CD4-positive, CD25-positive, alpha-beta regulatory T cell (primary cell): ENCODE measurements around the gene CFAP97D2. TPM values are rescaled to one million over a fixed set of nuclear protein-coding genes. Genes with fewer than 3 reads are reported as not detected.

Experiments
- ATAC-seq, 2 donors: fragments of 150-1000 bp; cut with Tn5 transposase; one replicate each; pipeline ENCODE4 v1.10.0; 2021; ENCODE audit warnings: low read depth in 2 of 2, moderate number of reproducible peaks in 2 of 2, moderate library complexity in 1 of 2
- DNase-seq, 3 donors: peaks; one replicate each; pipeline versions ENCODE4 v3.0.0 to v3.0.0-alpha.2; 2012 to 2022; ENCODE audit warnings: mixed read lengths in 1 of 3
- H3K27ac ChIP-seq: one replicate; pipeline ENCODE4 v1.7.0; 2013; ENCODE audit warnings: mild to moderate bottlenecking, low read length; ENCODE audit not compliant: insufficient read depth, poor library complexity, severe bottlenecking
- H3K27me3 ChIP-seq: one replicate; pipeline ENCODE4 v1.7.0; 2013; ENCODE audit warnings: low read length; ENCODE audit not compliant: control insufficient read depth, insufficient read depth
- H3K36me3 ChIP-seq: one replicate; pipeline ENCODE4 v1.7.0; 2013; ENCODE audit warnings: mild to moderate bottlenecking, low read length, moderate library complexity; ENCODE audit not compliant: control insufficient read depth, insufficient read depth
- H3K4me1 ChIP-seq: 2 replicates; pipeline ENCODE4 v1.7.0; 2013; ENCODE audit warnings: mild to moderate bottlenecking, low read length; ENCODE audit not compliant: insufficient read depth, control insufficient read depth, poor library complexity, severe bottlenecking
- H3K4me3 ChIP-seq: one replicate; pipeline ENCODE4 v1.7.0; 2013; ENCODE audit warnings: low read depth, mild to moderate bottlenecking, low read length, moderate library complexity
- H3K9me3 ChIP-seq, 2 experiments: 1 replicate in 1 of 2; 2 replicates in 1 of 2; pipeline ENCODE4 v1.7.0; 2013; ENCODE audit warnings: low read length in 2 of 2, mild to moderate bottlenecking in 1 of 2, moderate library complexity in 1 of 2; ENCODE audit not compliant: control insufficient read depth in 2 of 2
- H3K27ac Mint-ChIP-seq, 3 donors: one replicate each; pipeline ENCODE4 v1.8.0; 2020 to 2022; ENCODE audit warnings: mild to moderate bottlenecking in 3 of 3, mixed read lengths in 3 of 3, moderate library complexity in 2 of 3
- H3K27me3 Mint-ChIP-seq: one replicate; pipeline ENCODE4 v1.8.0; 2022; ENCODE audit warnings: mild to moderate bottlenecking, mixed read lengths
- H3K36me3 Mint-ChIP-seq: one replicate; pipeline ENCODE4 v1.8.0; 2020; ENCODE audit warnings: mixed read lengths
- H3K4me1 Mint-ChIP-seq, 4 donors: one replicate each; pipeline ENCODE4 v1.8.0; 2020 to 2022; ENCODE audit warnings: mixed read lengths in 4 of 4, mild to moderate bottlenecking in 1 of 4
- H3K4me3 Mint-ChIP-seq, 4 donors: one replicate each; pipeline ENCODE4 v1.8.0; 2020 to 2022; ENCODE audit warnings: mild to moderate bottlenecking in 4 of 4, mixed read lengths in 4 of 4, moderate library complexity in 3 of 4
- H3K9me3 Mint-ChIP-seq, 7 donors: one replicate each; pipeline ENCODE4 v1.8.0; 2020 to 2022; ENCODE audit warnings: mixed read lengths in 7 of 7, mild to moderate bottlenecking in 3 of 7, moderate library complexity in 2 of 7
- polyA plus RNA-seq, 4 donors: library from polyadenylated mRNA; unstranded; fragments of 300-500 nt; fragmentation: Illumina TruSeq; gene quantifications; one replicate each; pipeline ENCODE4 v1.2.3, GENCODE V29; 2021
- total RNA-seq: library from RNA; stranded (reverse); gene quantifications from one replicate; pipeline ENCODE4 v1.2.3, GENCODE V29; 2022

Gene CFAP97D2
- total and polyA plus RNA-seq, 5 donors from 2014 or later, result 0.22 to 0.86 TPM; not detected in 3

- Mint-ChIP-seq H3K4me1 (peaks cover 12 to 54% (median 37%) of the 10 kb centered on the region in 4 donors), H3K4me3 (peak overlapping the region in 3 of 4 donors; percentile 11 to 63 (median 32)), H3K36me3 (no peaks in the 10 kb centered on the region), H3K9me3 (no peaks in the 10 kb centered on the region), H3K27ac (peak overlapping the region; percentile 81 to 90 (median 84)), H3K27me3 (peaks cover 43% of the 10 kb centered on the region)
- Histone ChIP-seq H3K27me3 (peaks cover 5% of the 10 kb centered on the region), H3K27ac (no peak overlapping the region), H3K4me1 (peaks cover 33% of the 10 kb centered on the region), H3K9me3 (no peaks in the 10 kb centered on the region), H3K4me3 (peak overlapping the region; percentile 60), H3K36me3 (no peaks in the 10 kb centered on the region)
- ATAC-seq (peak in 1 of 2 donors; percentile 30), DNase-seq (peak in 2 of 3 donors; percentile 37)
Measured at GRCh38 chr13:114226088-114226487, 47.0 kb downstream of the CFAP97D2 start.

DNA sequence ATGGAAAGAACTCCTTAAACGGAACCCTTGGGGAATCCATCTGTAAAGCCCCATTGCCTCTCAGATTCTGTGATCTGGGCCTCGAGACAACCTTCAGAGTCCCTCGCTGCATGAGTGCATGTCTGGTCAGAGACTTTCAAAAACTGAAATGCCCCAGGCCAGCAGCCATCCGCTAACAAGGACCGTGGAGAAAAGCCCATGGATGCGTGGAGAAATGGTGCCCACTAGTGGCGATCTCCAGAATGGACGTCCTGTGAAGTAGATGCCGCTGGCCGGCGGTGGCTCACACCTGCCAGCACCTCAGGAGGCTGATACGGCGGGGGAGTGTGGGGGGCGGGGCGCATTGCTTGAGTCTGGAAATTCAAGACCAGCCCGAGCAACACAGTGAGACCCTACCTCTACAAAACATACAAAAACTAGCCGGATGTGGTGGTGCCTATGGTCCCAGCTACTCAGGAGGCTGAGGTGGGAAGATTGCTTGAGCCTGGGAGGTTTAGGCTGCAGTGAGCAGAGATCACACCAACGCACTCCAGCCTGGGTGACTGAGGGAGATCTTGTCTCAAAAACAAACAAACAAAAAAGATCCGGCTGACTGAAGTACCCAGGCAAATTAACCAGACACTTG lies 47.8 kb downstream of the CFAP97D2 start:
- peak overlapping the region; percentile 60 for H3K4me3 ChIP-seq
- Mint-ChIP-seq H3K27ac (peak overlapping the region; percentile 81 to 90 (median 84)), H3K4me3 (peak overlapping the region; percentile 11 to 88 (median 67)), H3K9me3 (no peaks in the 10 kb centered on the region), H3K4me1 (peaks cover 12 to 47% (median 30%) of the 10 kb centered on the region in 4 donors), H3K27me3 (peaks cover 43% of the 10 kb centered on the region), H3K36me3 (no peaks in the 10 kb centered on the region)
- no peaks in the 10 kb centered on the region for H3K9me3 ChIP-seq
- H3K36me3 ChIP-seq, result no peaks in the 10 kb centered on the region
- no peak overlapping the region for H3K27ac ChIP-seq
- DNase-seq (peak; percentile 74 to 88 (median 79)), ATAC-seq (peak; percentile 82 to 86)
- H3K27me3 ChIP-seq, result peaks cover 5% of the 10 kb centered on the region
- peaks cover 30% of the 10 kb centered on the region for H3K4me1 ChIP-seq

DNA sequence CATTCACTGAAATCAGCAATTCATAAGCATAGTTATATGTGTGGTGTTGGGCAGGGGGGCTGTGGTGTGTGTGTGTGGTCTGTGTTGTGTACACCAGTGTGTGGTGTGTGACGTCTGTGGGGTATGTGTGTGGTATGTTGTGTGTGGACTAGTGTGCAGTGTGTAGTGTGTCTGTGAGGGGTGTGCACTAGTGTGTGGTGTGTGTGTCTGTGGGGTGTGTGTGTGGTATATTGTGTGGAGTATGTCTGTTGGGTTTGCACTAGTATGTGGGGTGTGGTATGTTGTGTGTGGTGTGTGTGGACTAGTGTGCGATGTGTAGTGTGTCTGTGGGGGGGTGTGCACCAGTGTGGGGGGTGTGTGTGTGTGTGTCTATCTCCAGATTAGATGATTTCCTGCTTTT lies 48.5 kb downstream of the CFAP97D2 start:
- Mint-ChIP-seq H3K9me3 (no peaks in the 10 kb centered on the region), H3K27me3 (peaks cover 44% of the 10 kb centered on the region), H3K4me3 (peak overlapping the region in 1 of 4 donors; percentile 11), H3K36me3 (no peaks in the 10 kb centered on the region), H3K4me1 (peaks cover 12 to 40% (median 25%) of the 10 kb centered on the region in 4 donors), H3K27ac (peak overlapping the region in 2 of 3 donors; percentile 45 to 81)
- no peak for DNase-seq
- no peak overlapping the region for H3K27ac ChIP-seq
- no peaks in the 10 kb centered on the region for H3K9me3 ChIP-seq
- H3K27me3 ChIP-seq, result peaks cover 5% of the 10 kb centered on the region
- no peaks in the 10 kb centered on the region for H3K36me3 ChIP-seq
- peaks cover 30% of the 10 kb centered on the region for H3K4me1 ChIP-seq
- no peak overlapping the region for H3K4me3 ChIP-seq
- ATAC-seq, result no peak

GRCh38 chr13:114228176-114228575 lies 49.1 kb downstream of the CFAP97D2 start:
- Mint-ChIP-seq H3K27ac (no peak overlapping the region), H3K4me1 (peaks cover 12 to 35% (median 23%) of the 10 kb centered on the region in 4 donors), H3K36me3 (no peaks in the 10 kb centered on the region), H3K4me3 (no peak overlapping the region), H3K27me3 (peaks cover 46% of the 10 kb centered on the region), H3K9me3 (no peaks in the 10 kb centered on the region)
- H3K27ac ChIP-seq, result no peak overlapping the region
- ATAC-seq (no peak), DNase-seq (no peak)
- H3K4me1 ChIP-seq, result peaks cover 30% of the 10 kb centered on the region
- H3K4me3 ChIP-seq, result no peak overlapping the region
- no peaks in the 10 kb centered on the region for H3K36me3 ChIP-seq
- peaks cover 5% of the 10 kb centered on the region for H3K27me3 ChIP-seq
- H3K9me3 ChIP-seq, result no peaks in the 10 kb centered on the region

- H3K4me1 ChIP-seq, result peaks cover 29% of the 10 kb centered on the region
- DNase-seq, result no peak
- no peak overlapping the region for H3K4me3 ChIP-seq
- ATAC-seq, result no peak
- H3K27me3 Mint-ChIP-seq, result peaks cover 46% of the 10 kb centered on the region
- H3K9me3 ChIP-seq, result no peaks in the 10 kb centered on the region
- no peaks in the 10 kb centered on the region for H3K36me3 Mint-ChIP-seq
- H3K27me3 ChIP-seq, result peaks cover 5% of the 10 kb centered on the region
- H3K4me1 Mint-ChIP-seq, result peaks cover 11 to 32% (median 22%) of the 10 kb centered on the region in 4 donors
- no peak overlapping the region for H3K27ac Mint-ChIP-seq
- H3K27ac ChIP-seq, result no peak overlapping the region
- H3K36me3 ChIP-seq, result no peaks in the 10 kb centered on the region
- no peaks in the 10 kb centered on the region for H3K9me3 Mint-ChIP-seq
- H3K4me3 Mint-ChIP-seq, result peak overlapping the region in 1 of 4 donors; percentile 7
Measured at GRCh38 chr13:114229506-114229905, 50.4 kb downstream of the CFAP97D2 start.

DNA sequence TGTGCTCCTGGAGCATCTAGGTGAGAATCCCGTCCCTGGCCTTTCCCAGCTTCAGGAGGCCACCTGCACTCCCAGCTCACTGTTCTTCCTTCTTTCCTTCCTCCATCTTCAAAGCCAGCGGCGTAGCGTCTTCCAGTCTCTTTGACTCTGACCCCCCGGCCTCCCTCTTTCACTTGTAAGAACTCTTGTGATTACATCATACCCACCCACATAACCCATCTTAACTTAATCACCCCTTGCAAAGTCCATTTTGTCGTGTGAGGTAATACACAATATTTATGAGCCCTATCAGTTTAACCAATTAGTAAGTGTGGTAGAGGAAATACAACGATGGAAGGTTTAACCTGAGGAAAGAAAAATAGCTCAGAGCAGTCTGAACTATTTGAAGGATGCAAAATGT lies 51.1 kb downstream of the CFAP97D2 start:
- Histone ChIP-seq H3K4me1 (peaks cover 28% of the 10 kb centered on the region), H3K9me3 (no peaks in the 10 kb centered on the region), H3K27me3 (peaks cover 5% of the 10 kb centered on the region), H3K4me3 (no peak overlapping the region), H3K27ac (no peak overlapping the region), H3K36me3 (no peaks in the 10 kb centered on the region)
- no peak for ATAC-seq
- H3K27me3 Mint-ChIP-seq, result peaks cover 46% of the 10 kb centered on the region
- no peaks in the 10 kb centered on the region for H3K36me3 Mint-ChIP-seq
- peaks cover 5 to 29% (median 17%) of the 10 kb centered on the region in 4 donors for H3K4me1 Mint-ChIP-seq
- peak overlapping the region in 1 of 3 donors; percentile 32 for H3K27ac Mint-ChIP-seq
- H3K9me3 Mint-ChIP-seq, result no peaks in the 10 kb centered on the region
- DNase-seq, result no peak
- H3K4me3 Mint-ChIP-seq, result peak overlapping the region in 1 of 4 donors; percentile 7

DNA sequence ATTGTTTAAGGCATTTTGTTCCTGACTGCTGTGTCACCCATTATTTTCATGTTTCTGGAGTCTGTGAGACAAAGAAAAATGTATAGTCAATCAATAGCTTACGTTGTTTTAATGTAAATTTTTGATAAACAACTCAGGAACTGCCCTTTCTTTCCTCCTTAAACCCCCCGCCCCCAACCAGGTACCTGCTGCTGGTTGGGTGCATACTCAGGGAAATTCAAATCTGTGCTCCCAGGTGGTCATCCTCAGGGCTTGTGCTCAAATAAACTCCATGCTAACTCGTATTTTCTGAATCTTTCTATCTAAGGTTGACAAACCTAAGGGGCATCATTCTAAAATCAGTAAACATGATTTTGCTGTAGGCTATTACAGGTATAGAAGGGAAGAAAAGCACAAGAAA lies 51.5 kb downstream of the CFAP97D2 start:
- Histone ChIP-seq H3K36me3 (no peaks in the 10 kb centered on the region), H3K4me3 (no peak overlapping the region), H3K27me3 (peaks cover 5% of the 10 kb centered on the region), H3K4me1 (peaks cover 31% of the 10 kb centered on the region), H3K9me3 (no peaks in the 10 kb centered on the region), H3K27ac (no peak overlapping the region)
- ATAC-seq, result no peak
- Mint-ChIP-seq H3K4me3 (peak overlapping the region in 2 of 4 donors; percentile 7 to 76), H3K36me3 (no peaks in the 10 kb centered on the region), H3K27ac (no peak overlapping the region), H3K9me3 (no peaks in the 10 kb centered on the region), H3K4me1 (peaks cover 8 to 31% (median 19%) of the 10 kb centered on the region in 4 donors), H3K27me3 (peaks cover 46% of the 10 kb centered on the region)
- no peak for DNase-seq

DNA sequence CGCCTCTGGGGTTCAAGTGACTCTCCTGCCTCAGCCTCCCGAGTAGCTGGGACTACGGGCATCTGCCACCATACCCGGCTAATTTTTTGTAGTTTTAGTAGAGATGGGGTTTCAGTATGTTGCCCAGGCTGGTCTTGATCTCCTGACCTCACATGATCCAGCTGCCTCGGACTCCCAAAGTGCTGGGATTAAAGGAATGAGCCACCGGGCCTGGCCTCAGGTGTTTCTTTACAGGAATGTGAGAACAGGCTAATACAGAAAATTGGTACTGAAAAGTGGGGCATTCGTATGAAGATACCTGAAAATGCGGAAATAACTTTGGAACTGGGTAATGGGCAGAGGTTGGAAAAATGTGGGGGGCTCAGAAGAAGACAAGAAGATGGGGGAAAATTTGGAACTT lies 52.8 kb downstream of the CFAP97D2 start:
- H3K27me3 ChIP-seq, result peaks cover 5% of the 10 kb centered on the region
- H3K27ac ChIP-seq, result no peak overlapping the region
- peak overlapping the region in 1 of 4 donors; percentile 27 for H3K4me3 Mint-ChIP-seq
- H3K4me1 Mint-ChIP-seq, result peaks cover 11 to 29% (median 17%) of the 10 kb centered on the region in 4 donors
- H3K36me3 ChIP-seq, result peaks cover 3% of the 10 kb centered on the region
- H3K9me3 ChIP-seq, result no peaks in the 10 kb centered on the region
- H3K27me3 Mint-ChIP-seq, result peaks cover 42% of the 10 kb centered on the region
- no peak overlapping the region for H3K27ac Mint-ChIP-seq
- peaks cover 29% of the 10 kb centered on the region for H3K4me1 ChIP-seq
- H3K4me3 ChIP-seq, result no peak overlapping the region
- no peaks in the 10 kb centered on the region for H3K36me3 Mint-ChIP-seq
- no peaks in the 10 kb centered on the region for H3K9me3 Mint-ChIP-seq
- no peak for DNase-seq
- ATAC-seq, result no peak
